H1 (cell line): ENCODE results near the gene APH1A. TPM values are rescaled to one million over a fixed set of nuclear protein-coding genes. Genes with fewer than 3 reads are reported as not detected.

Experiments
- ASH2L ChIP-seq: fragments of 200-600, 300-600 bp; sonication (generic); IDR thresholded peaks from one replicate; pipeline ENCODE4 v1.7.1; 2017; ENCODE audit warnings: low read length
- CEBPB ChIP-seq: IDR thresholded peaks from 2 replicates; pipeline ENCODE4 v1.6.1; 2012; ENCODE audit warnings: low read depth, low read length
- FOSL1 ChIP-seq: IDR thresholded peaks from 2 replicates; pipeline ENCODE4 v1.6.1; 2011; ENCODE audit warnings: mild to moderate bottlenecking, low read depth, low read length, moderate library complexity; ENCODE audit not compliant: insufficient read depth
- GTF2F1 ChIP-seq: IDR thresholded peaks from 2 replicates; pipeline ENCODE4 v1.6.1; 2012; ENCODE audit warnings: low read depth, low read length, improper control_type of control experiment, borderline replicate concordance
- HDAC6 ChIP-seq: IDR thresholded peaks from one replicate; pipeline ENCODE4 v1.7.1; 2012; ENCODE audit warnings: low read depth, mild to moderate bottlenecking, inconsistent platforms, low read length, moderate library complexity
- JUND ChIP-seq: IDR thresholded peaks from 2 replicates; pipeline ENCODE4 v1.6.1; 2011; ENCODE audit warnings: mild to moderate bottlenecking, improper control_type of control experiment, low read length
- PHF8 ChIP-seq: fragments of 200-600 bp; sonication (generic); conservative IDR thresholded peaks from 2 replicates; pipeline ENCODE4 v1.7.1; 2012; ENCODE audit warnings: low read depth, mild to moderate bottlenecking, inconsistent platforms, low read length, moderate library complexity
- POLR2A ChIP-seq, 2 experiments: IDR thresholded peaks; 1 replicate in 1 of 2; 2 replicates in 1 of 2; pipeline ENCODE4 v1.6.1; 2011; ENCODE audit warnings: low read depth in 2 of 2, low read length in 2 of 2, mild to moderate bottlenecking in 2 of 2; ENCODE audit errors: control extremely low read depth in 1 of 2
- SP2 ChIP-seq: IDR thresholded peaks from 2 replicates; pipeline ENCODE4 v1.6.1; 2012; ENCODE audit warnings: mild to moderate bottlenecking, low read length, inconsistent platforms
- SUZ12 ChIP-seq: fragments of 200-600 bp; sonication (generic); IDR thresholded peaks from 2 replicates; pipeline ENCODE4 v1.6.1; 2012; ENCODE audit warnings: mild to moderate bottlenecking, inconsistent platforms, low read length, moderate library complexity, mixed read lengths
- polyA plus RNA-seq, 7 experiments: library from polyadenylated mRNA; depleted of rRNA in 3 of 7; stranded (reverse) in 5 of 7; unstranded in 2 of 7; fragments of >200 nt in 5 of 7; fragments of 200-250 nt in 2 of 7; gene quantifications; 1 replicate in 5 of 7; 2 replicates in 1 of 7; 4 replicates in 1 of 7; pipeline versions ENCODE4 v1.2.1 to v1.2.3, GENCODE V29; 2011 to 2013; ENCODE audit warnings: missing spikeins in 2 of 7, mixed read lengths in 2 of 7
- total RNA-seq: library from RNA; stranded (reverse); fragmentation: NEBNext Ultra II Directional; extraction: Animal tissue kit (Norgen Biotek cat#: 25700); gene quantifications from 2 replicates; pipeline ENCODE4 v1.2.1, GENCODE V29; 2021
- TF ChIP-seq, protein P1 (sequence below): fragments of 300-600 bp; sonication (generic); IDR thresholded peaks from 2 replicates; pipeline ENCODE4 v1.7.1; 2012; ENCODE audit warnings: low read length, moderate library complexity, mild to moderate bottlenecking, inconsistent platforms; ENCODE audit not compliant: insufficient replicate concordance

Gene APH1A
- total and polyA plus RNA-seq, 2 of the 8 experiments (the other 6 are each of a cell fraction or from before 2014, with no cell fraction given) = 111 to 183 TPM

DNA sequence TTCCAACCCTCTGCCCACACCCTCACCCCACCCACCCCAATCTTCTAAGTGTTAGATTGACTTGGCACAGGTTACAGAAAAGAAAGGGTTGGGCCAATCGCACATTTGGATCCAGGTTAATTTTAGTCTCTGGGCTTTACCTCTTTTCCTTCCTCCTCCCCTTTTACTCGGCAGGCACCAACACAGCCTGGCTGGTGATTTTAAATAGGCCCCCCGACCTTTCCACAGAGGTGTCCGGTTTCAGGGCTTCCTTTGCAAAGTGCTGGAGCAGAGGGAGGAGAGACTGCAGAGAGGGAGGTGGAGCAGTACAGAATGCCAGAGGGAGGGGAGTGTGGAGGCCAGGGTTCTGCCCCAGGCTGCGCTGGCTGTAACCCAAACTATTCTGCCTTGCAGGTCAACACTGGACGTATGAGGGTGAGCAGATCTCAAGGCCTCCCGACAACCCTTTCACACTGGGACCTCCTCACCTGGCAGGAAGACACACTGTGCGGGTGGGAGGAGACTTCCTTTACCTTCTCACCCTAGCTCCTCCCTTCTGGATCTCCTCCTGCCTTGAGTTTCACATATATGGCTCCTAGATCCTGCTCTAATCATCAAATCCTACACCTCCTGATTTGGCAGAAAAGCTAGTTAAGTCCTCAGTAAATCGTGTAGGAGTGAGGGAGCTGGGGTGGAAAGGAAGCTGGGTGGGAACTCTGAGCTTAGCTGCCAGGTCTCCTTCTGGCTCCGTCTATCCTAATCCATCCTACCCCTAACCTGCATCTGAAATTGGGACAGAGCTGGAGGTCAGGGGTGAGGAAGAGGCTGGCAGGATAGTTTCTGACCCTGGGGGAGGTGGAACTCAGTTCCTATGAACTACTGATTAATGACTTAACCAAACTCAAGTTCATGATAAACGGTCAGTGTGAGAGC is 8.8 kb downstream of the APH1A start (continued):
- TF ChIP-seq, protein P1, sequence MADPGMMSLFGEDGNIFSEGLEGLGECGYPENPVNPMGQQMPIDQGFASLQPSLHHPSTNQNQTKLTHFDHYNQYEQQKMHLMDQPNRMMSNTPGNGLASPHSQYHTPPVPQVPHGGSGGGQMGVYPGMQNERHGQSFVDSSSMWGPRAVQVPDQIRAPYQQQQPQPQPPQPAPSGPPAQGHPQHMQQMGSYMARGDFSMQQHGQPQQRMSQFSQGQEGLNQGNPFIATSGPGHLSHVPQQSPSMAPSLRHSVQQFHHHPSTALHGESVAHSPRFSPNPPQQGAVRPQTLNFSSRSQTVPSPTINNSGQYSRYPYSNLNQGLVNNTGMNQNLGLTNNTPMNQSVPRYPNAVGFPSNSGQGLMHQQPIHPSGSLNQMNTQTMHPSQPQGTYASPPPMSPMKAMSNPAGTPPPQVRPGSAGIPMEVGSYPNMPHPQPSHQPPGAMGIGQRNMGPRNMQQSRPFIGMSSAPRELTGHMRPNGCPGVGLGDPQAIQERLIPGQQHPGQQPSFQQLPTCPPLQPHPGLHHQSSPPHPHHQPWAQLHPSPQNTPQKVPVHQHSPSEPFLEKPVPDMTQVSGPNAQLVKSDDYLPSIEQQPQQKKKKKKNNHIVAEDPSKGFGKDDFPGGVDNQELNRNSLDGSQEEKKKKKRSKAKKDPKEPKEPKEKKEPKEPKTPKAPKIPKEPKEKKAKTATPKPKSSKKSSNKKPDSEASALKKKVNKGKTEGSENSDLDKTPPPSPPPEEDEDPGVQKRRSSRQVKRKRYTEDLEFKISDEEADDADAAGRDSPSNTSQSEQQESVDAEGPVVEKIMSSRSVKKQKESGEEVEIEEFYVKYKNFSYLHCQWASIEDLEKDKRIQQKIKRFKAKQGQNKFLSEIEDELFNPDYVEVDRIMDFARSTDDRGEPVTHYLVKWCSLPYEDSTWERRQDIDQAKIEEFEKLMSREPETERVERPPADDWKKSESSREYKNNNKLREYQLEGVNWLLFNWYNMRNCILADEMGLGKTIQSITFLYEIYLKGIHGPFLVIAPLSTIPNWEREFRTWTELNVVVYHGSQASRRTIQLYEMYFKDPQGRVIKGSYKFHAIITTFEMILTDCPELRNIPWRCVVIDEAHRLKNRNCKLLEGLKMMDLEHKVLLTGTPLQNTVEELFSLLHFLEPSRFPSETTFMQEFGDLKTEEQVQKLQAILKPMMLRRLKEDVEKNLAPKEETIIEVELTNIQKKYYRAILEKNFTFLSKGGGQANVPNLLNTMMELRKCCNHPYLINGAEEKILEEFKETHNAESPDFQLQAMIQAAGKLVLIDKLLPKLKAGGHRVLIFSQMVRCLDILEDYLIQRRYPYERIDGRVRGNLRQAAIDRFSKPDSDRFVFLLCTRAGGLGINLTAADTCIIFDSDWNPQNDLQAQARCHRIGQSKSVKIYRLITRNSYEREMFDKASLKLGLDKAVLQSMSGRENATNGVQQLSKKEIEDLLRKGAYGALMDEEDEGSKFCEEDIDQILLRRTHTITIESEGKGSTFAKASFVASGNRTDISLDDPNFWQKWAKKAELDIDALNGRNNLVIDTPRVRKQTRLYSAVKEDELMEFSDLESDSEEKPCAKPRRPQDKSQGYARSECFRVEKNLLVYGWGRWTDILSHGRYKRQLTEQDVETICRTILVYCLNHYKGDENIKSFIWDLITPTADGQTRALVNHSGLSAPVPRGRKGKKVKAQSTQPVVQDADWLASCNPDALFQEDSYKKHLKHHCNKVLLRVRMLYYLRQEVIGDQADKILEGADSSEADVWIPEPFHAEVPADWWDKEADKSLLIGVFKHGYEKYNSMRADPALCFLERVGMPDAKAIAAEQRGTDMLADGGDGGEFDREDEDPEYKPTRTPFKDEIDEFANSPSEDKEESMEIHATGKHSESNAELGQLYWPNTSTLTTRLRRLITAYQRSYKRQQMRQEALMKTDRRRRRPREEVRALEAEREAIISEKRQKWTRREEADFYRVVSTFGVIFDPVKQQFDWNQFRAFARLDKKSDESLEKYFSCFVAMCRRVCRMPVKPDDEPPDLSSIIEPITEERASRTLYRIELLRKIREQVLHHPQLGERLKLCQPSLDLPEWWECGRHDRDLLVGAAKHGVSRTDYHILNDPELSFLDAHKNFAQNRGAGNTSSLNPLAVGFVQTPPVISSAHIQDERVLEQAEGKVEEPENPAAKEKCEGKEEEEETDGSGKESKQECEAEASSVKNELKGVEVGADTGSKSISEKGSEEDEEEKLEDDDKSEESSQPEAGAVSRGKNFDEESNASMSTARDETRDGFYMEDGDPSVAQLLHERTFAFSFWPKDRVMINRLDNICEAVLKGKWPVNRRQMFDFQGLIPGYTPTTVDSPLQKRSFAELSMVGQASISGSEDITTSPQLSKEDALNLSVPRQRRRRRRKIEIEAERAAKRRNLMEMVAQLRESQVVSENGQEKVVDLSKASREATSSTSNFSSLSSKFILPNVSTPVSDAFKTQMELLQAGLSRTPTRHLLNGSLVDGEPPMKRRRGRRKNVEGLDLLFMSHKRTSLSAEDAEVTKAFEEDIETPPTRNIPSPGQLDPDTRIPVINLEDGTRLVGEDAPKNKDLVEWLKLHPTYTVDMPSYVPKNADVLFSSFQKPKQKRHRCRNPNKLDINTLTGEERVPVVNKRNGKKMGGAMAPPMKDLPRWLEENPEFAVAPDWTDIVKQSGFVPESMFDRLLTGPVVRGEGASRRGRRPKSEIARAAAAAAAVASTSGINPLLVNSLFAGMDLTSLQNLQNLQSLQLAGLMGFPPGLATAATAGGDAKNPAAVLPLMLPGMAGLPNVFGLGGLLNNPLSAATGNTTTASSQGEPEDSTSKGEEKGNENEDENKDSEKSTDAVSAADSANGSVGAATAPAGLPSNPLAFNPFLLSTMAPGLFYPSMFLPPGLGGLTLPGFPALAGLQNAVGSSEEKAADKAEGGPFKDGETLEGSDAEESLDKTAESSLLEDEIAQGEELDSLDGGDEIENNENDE = no peak
- no peak for TF ChIP-seq JUND
- no peak for TF ChIP-seq ASH2L
- no peak for TF ChIP-seq HDAC6
- TF ChIP-seq SUZ12 = no peak
- TF ChIP-seq GTF2F1 = no peak
- TF ChIP-seq SP2 = no peak
- peak in 1 of 2 experiments; percentile 69; a peak in 1 of 3 replicates for TF ChIP-seq POLR2A (IDR thresholded peaks at IDR 0.05; ENCODE audit: control extremely low read depth in 1 of 2, low read depth in 2 of 2, low read length in 2 of 2)
- no peak for TF ChIP-seq FOSL1
- TF ChIP-seq PHF8 = no peak
- no peak for TF ChIP-seq CEBPB
